Body of pancreas (tissue), 4 donors: Measurements from ENCODE around the gene TDRD9.

ENCODE experiments used
- POLR2A ChIP-seq, 3 donors: fragments of 450-650 bp; IDR thresholded peaks; one replicate each; pipeline ENCODE4 v1.6.1; 2016; ENCODE audit warnings: antibody characterized with exemption in 3 of 3, mild to moderate bottlenecking in 2 of 3
- TF ChIP-seq, protein P1 (sequence below), 7 experiments: fragments of 450-650 bp in 4 of 7; fragments of 200-600 bp in 3 of 7; sonication (generic) in 3 of 7; IDR thresholded peaks; one replicate each; pipeline ENCODE4 v1.5.1; 2016 to 2019; ENCODE audit warnings: antibody characterized with exemption in 7 of 7

DNA sequence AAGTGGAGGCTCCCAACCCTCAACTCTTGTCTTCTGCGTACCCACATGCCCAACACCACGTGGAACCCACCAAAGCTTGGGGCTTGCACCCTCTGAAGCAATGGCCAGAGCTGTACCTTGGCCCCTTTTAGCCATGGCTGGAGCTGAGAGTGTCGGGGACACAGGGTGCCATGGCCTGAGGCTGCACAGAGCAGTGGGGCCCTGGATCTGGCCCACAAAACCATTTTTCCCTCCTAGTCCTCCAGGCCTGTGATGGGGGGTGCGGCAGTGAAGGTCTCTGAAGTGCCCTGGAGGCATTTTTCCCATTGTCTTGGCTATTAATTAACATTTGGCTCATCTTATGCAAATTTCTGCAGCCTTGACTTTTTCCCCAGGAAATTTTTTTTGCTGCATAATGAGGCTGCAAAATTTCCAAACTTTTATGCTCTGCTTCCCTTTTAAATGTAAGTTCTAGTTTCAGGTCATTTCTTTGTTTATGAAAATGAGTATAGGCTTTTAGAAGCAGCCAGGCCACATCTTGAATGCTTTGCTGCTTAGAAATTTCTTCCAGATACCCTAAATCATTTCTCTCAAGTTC, 138.6 kb downstream of the TDRD9 start:
- TF ChIP-seq, protein P1, sequence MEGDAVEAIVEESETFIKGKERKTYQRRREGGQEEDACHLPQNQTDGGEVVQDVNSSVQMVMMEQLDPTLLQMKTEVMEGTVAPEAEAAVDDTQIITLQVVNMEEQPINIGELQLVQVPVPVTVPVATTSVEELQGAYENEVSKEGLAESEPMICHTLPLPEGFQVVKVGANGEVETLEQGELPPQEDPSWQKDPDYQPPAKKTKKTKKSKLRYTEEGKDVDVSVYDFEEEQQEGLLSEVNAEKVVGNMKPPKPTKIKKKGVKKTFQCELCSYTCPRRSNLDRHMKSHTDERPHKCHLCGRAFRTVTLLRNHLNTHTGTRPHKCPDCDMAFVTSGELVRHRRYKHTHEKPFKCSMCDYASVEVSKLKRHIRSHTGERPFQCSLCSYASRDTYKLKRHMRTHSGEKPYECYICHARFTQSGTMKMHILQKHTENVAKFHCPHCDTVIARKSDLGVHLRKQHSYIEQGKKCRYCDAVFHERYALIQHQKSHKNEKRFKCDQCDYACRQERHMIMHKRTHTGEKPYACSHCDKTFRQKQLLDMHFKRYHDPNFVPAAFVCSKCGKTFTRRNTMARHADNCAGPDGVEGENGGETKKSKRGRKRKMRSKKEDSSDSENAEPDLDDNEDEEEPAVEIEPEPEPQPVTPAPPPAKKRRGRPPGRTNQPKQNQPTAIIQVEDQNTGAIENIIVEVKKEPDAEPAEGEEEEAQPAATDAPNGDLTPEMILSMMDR (IDR thresholded peaks at IDR 0.05) = no peak
- no peak for TF ChIP-seq POLR2A (IDR thresholded peaks at IDR 0.05)
